ENCODE data around the gene ACIN1. TPM values are rescaled to one million over a fixed set of nuclear protein-coding genes. Genes with fewer than 3 reads are reported as not detected.
A peak's percentile ranks its signal among the peaks of the same experiment; 100 is the strongest.

ACIN1 gene
- total and polyA plus RNA-seq, 9 donors: 72.5 to 157 (median 131) TPM

DNA sequence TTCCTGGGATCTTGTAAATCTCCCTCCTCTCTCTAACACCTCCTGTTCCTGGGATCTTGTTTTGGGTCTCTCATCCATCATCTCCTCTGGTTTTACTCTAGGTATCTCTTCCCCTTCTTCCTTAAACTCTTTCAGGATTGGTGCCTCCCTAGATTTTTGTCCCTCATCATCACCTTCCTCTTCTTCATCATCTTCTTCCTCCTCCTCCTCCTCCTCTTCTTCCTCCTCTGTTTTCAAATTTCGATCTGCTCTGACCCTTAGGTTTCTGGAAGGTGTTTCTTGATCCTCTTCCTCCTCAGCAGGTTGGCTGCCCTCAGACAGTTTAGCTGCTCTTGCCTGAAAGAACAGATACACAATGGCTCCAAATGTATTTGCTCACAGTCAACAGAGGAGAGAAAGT lies 14.5 kb downstream of the ACIN1 start:
- no peaks in the 10 kb centered on the region for H3K4me1 ChIP-seq (ENCODE audit: control insufficient read depth, insufficient read depth, low read length)
- no peaks in the 10 kb centered on the region for H3K27me3 ChIP-seq (ENCODE audit: control insufficient read depth, insufficient read depth, low read length)
- no peak overlapping the region for H3K4me3 ChIP-seq (ENCODE audit: low read length)
- no peak overlapping the region for H3K27ac ChIP-seq (ENCODE audit: low read length)
- no peaks in the 10 kb centered on the region for H3K9me3 ChIP-seq (replicated peaks; ENCODE audit: control insufficient read depth, low read depth, low read length)
- peaks cover 62% of the 10 kb centered on the region for H3K36me3 ChIP-seq (ENCODE audit: control insufficient read depth, insufficient read depth, low read length)
- DNase-seq: no peak
- WGBS (ENCODE audit: insufficient coverage): no CpG with 5 or more reads among the region's 1 CpG

- Histone ChIP-seq H3K27me3 (ENCODE audit: control insufficient read depth, insufficient read depth, low read length) (no peaks in the 10 kb centered on the region), H3K36me3 (ENCODE audit: control insufficient read depth, insufficient read depth, low read length) (peaks cover 62% of the 10 kb centered on the region), H3K4me1 (ENCODE audit: control insufficient read depth, insufficient read depth, low read length) (no peaks in the 10 kb centered on the region), H3K9me3 (replicated peaks; ENCODE audit: control insufficient read depth, low read depth, low read length) (no peaks in the 10 kb centered on the region), H3K4me3 (ENCODE audit: low read length) (no peak overlapping the region), H3K27ac (ENCODE audit: low read length) (no peak overlapping the region)
- 83% methylated on average over 2 of the region's 2 CpGs for WGBS (ENCODE audit: insufficient coverage)
- DNase-seq: no peak
These were observed 15.2 kb downstream of the ACIN1 start for GRCh38 chr14:23079716-23080115.

DNA sequence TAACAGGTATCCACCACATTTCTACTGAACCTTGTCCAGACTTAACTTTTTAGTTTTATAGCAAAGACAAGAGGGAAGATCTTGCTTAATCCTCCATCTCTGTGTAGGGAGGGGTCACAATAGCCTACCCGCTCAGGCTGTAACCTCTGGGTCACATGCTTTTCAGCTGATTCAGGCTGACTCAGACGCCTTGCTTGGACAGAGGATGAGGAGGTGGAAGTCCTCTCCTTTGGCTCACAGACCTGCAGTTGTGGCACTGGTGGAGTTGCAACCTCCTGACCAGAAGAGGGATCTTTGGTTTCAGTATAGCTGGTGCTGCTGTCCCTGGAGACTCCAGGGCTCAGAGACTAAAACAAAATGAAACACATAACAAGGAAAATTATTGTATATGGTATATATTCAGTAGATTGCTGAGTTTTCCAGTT lies 16.2 kb downstream of the ACIN1 start:
- Histone ChIP-seq H3K9me3 (replicated peaks; ENCODE audit: control insufficient read depth, low read depth, low read length) (no peaks in the 10 kb centered on the region), H3K27me3 (ENCODE audit: control insufficient read depth, insufficient read depth, low read length) (no peaks in the 10 kb centered on the region), H3K4me1 (ENCODE audit: control insufficient read depth, insufficient read depth, low read length) (no peaks in the 10 kb centered on the region), H3K27ac (ENCODE audit: low read length) (no peak overlapping the region), H3K36me3 (ENCODE audit: control insufficient read depth, insufficient read depth, low read length) (peaks cover 66% of the 10 kb centered on the region), H3K4me3 (ENCODE audit: low read length) (no peak overlapping the region)
- 17% methylated on average over 1 of the region's 2 CpGs for WGBS (ENCODE audit: insufficient coverage)
- DNase-seq: peak; percentile 46

- H3K27ac ChIP-seq (ENCODE audit: low read length): no peak overlapping the region
- H3K9me3 ChIP-seq (replicated peaks; ENCODE audit: control insufficient read depth, low read depth, low read length): no peaks in the 10 kb centered on the region
- H3K36me3 ChIP-seq (ENCODE audit: control insufficient read depth, insufficient read depth, low read length): peaks cover 66% of the 10 kb centered on the region
- DNase-seq: no peak
- no peaks in the 10 kb centered on the region for H3K27me3 ChIP-seq (ENCODE audit: control insufficient read depth, insufficient read depth, low read length)
- no peak overlapping the region for H3K4me3 ChIP-seq (ENCODE audit: low read length)
- no peaks in the 10 kb centered on the region for H3K4me1 ChIP-seq (ENCODE audit: control insufficient read depth, insufficient read depth, low read length)
- WGBS (ENCODE audit: insufficient coverage): 100% methylated on average over 1 of the region's 5 CpGs
These were observed 17.0 kb downstream of the ACIN1 start for GRCh38 chr14:23077962-23078361.

GRCh38 chr14:23076785-23077408 lies 18.0 kb downstream of the ACIN1 start:
- WGBS (ENCODE audit: insufficient coverage): no CpG with 5 or more reads among the region's 5 CpGs
- Histone ChIP-seq H3K36me3 (ENCODE audit: control insufficient read depth, insufficient read depth, low read length) (peaks cover 69% of the 10 kb centered on the region), H3K27ac (ENCODE audit: low read length) (no peak overlapping the region), H3K4me1 (ENCODE audit: control insufficient read depth, insufficient read depth, low read length) (peaks cover 6% of the 10 kb centered on the region), H3K27me3 (ENCODE audit: control insufficient read depth, insufficient read depth, low read length) (no peaks in the 10 kb centered on the region), H3K9me3 (replicated peaks; ENCODE audit: control insufficient read depth, low read depth, low read length) (no peaks in the 10 kb centered on the region), H3K4me3 (ENCODE audit: low read length) (no peak overlapping the region)
- peak; percentile 44 for DNase-seq

- H3K4me1 ChIP-seq (ENCODE audit: control insufficient read depth, insufficient read depth, low read length): peaks cover 18% of the 10 kb centered on the region
- no peaks in the 10 kb centered on the region for H3K9me3 ChIP-seq (replicated peaks; ENCODE audit: control insufficient read depth, low read depth, low read length)
- H3K4me3 ChIP-seq (ENCODE audit: low read length): no peak overlapping the region
- no peak overlapping the region for H3K27ac ChIP-seq (ENCODE audit: low read length)
- H3K27me3 ChIP-seq (ENCODE audit: control insufficient read depth, insufficient read depth, low read length): no peaks in the 10 kb centered on the region
- H3K36me3 ChIP-seq (ENCODE audit: control insufficient read depth, insufficient read depth, low read length): peaks cover 57% of the 10 kb centered on the region
- WGBS (ENCODE audit: insufficient coverage): no CpG with 5 or more reads among the region's 1 CpG
- DNase-seq: no peak
These were observed 20.0 kb downstream of the ACIN1 start for GRCh38 chr14:23074906-23075305.

- no peaks in the 10 kb centered on the region for H3K9me3 ChIP-seq (replicated peaks; ENCODE audit: control insufficient read depth, low read depth, low read length)
- DNase-seq: no peak
- no peaks in the 10 kb centered on the region for H3K27me3 ChIP-seq (ENCODE audit: control insufficient read depth, insufficient read depth, low read length)
- peak overlapping the region; percentile 74 for H3K4me3 ChIP-seq (ENCODE audit: low read length)
- peak overlapping the region; percentile 73 for H3K27ac ChIP-seq (ENCODE audit: low read length)
- H3K4me1 ChIP-seq (ENCODE audit: control insufficient read depth, insufficient read depth, low read length): peaks cover 26% of the 10 kb centered on the region
- H3K36me3 ChIP-seq (ENCODE audit: control insufficient read depth, insufficient read depth, low read length): peaks cover 59% of the 10 kb centered on the region
- 77% methylated on average over 3 of the region's 5 CpGs for WGBS (ENCODE audit: insufficient coverage)
These were observed 22.9 kb downstream of the ACIN1 start for GRCh38 chr14:23071921-23072539.

GRCh38 chr14:23071244-23071920 lies 23.6 kb downstream of the ACIN1 start:
- 1% methylated on average over 10 of the region's 14 CpGs for WGBS (ENCODE audit: insufficient coverage)
- H3K36me3 ChIP-seq (ENCODE audit: control insufficient read depth, insufficient read depth, low read length): peaks cover 57% of the 10 kb centered on the region
- DNase-seq: peak; percentile 96

DNA sequence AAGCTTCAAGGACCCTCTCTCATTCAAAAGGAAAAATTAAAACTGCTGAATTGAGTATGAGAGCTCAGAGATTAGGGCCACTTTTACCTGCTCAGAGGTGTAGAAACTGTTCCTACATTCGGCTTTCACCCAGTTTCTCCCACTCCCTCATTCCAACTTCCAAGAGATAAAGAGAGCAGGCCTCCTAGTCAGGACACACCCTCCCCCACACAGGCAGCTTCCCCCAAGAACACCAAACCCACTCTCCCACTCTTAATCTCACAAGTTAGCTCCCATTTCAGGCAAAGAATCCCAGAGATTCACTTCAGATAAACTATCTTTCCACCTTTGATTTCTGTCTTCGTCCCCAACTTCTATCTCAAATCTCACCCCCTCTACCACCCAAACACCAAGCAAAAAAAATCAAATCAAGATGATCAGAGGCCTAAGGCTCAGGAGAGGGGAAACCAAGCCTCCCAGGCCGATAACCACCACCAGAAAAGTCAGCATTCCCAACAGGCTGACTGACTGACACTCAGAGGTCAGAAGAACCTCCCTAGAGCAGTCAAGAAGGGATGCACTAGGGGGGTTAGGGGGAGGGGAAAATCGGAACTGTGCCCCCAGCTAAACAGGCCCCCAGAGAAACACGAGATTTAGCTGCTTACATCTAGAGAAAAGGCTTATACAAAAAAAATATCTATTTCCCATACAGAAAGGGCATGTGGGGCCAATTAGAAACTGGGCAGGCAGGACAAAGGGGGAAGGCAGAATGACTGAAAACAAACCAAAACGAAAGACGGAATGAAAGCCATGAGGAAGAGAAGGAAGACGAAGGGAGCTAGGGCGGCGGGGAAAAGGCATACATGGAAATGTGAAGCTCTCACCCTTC lies 24.4 kb downstream of the ACIN1 start:
- H3K9me3 ChIP-seq (replicated peaks; ENCODE audit: control insufficient read depth, low read depth, low read length): no peaks in the 10 kb centered on the region
- no peak for DNase-seq
- H3K27me3 ChIP-seq (ENCODE audit: control insufficient read depth, insufficient read depth, low read length): no peaks in the 10 kb centered on the region
- peaks cover 26% of the 10 kb centered on the region for H3K4me1 ChIP-seq (ENCODE audit: control insufficient read depth, insufficient read depth, low read length)
- peaks cover 58% of the 10 kb centered on the region for H3K36me3 ChIP-seq (ENCODE audit: control insufficient read depth, insufficient read depth, low read length)
- peak overlapping the region; percentile 74 for H3K4me3 ChIP-seq (ENCODE audit: low read length)
- WGBS (ENCODE audit: insufficient coverage): 15% methylated on average over 4 of the region's 10 CpGs
- peak overlapping the region; percentile 90 for H3K27ac ChIP-seq (ENCODE audit: low read length)

More at GRCh38 chr14:23071244-23071920, 23.6 kb downstream of the ACIN1 start:
- no peaks in the 10 kb centered on the region for H3K27me3 ChIP-seq (ENCODE audit: control insufficient read depth, insufficient read depth, low read length)
- H3K9me3 ChIP-seq (replicated peaks; ENCODE audit: control insufficient read depth, low read depth, low read length): no peaks in the 10 kb centered on the region
- peak overlapping the region; percentile 74 for H3K4me3 ChIP-seq (ENCODE audit: low read length)
- peak overlapping the region; percentile 90 for H3K27ac ChIP-seq (ENCODE audit: low read length)
- peaks cover 26% of the 10 kb centered on the region for H3K4me1 ChIP-seq (ENCODE audit: control insufficient read depth, insufficient read depth, low read length)

DNA sequence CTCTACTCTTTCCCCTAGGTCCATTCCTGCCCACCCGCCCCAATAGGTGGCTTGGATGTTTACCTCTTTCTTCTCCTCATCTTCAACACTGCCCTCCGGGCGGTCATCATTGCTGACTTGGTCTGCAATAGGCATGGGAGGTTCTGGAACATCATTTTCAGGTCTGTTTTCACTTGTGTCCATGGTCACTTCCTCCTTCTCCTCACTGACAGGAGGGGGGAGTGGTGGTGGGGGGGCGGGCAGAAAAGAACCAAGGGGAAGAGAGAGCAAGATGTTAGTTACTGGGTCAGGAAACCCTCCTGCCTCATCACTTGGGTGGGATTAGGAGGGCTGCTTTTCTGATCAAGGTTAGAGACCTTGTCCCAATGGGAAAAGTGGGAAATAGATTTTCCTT lies 25.5 kb downstream of the ACIN1 start:
- Histone ChIP-seq H3K4me1 (ENCODE audit: control insufficient read depth, insufficient read depth, low read length) (peaks cover 26% of the 10 kb centered on the region), H3K4me3 (ENCODE audit: low read length) (no peak overlapping the region), H3K27me3 (ENCODE audit: control insufficient read depth, insufficient read depth, low read length) (no peaks in the 10 kb centered on the region), H3K36me3 (ENCODE audit: control insufficient read depth, insufficient read depth, low read length) (peaks cover 60% of the 10 kb centered on the region), H3K9me3 (replicated peaks; ENCODE audit: control insufficient read depth, low read depth, low read length) (no peaks in the 10 kb centered on the region), H3K27ac (ENCODE audit: low read length) (peak overlapping the region; percentile 6)
- DNase-seq: no peak
- 90% methylated on average over 2 of the region's 4 CpGs for WGBS (ENCODE audit: insufficient coverage)

All from muscle of leg (tissue), 11 donors.